Measurements from ENCODE around the gene SMURF2.
"Not testable (repeated sequence)": the region's sequence is repeated elsewhere in the genome, so short reads cannot be mapped to it uniquely, and the experiment has no call there.

SMURF2 gene

DNA sequence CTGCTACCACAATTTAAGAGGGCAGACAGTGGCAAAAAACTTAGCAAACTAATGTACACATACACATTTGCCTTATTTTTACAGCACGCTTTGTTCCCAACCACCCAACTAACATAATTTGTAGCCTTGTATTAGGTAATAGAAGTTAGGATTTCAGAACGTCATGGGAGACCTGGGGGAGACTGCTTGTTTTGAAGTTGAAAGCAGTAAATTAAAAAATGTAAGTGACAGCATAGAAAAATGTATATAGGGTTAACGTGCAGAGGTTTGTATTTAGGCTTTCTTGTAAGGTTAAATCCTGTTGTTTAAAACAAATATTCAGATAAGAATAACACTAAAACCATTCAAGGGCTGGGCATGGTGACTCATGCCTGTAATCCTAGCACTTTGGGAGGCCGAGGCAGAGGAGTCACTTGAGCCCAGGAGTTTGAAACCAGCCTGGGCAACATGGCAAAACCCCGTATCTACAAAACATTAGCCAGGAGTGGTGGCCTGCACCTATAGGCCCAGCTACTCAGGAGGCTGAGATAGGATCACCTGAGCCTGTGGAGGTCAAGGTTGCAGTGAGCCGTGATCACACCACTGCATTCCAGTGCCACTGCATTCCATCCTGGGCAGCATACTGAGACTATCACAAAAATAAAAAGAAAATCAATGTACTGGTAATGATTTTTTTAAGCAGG lies 2.3 kb upstream of the SMURF2 start:
- DNase-seq: not testable (repeated sequence)

DNA sequence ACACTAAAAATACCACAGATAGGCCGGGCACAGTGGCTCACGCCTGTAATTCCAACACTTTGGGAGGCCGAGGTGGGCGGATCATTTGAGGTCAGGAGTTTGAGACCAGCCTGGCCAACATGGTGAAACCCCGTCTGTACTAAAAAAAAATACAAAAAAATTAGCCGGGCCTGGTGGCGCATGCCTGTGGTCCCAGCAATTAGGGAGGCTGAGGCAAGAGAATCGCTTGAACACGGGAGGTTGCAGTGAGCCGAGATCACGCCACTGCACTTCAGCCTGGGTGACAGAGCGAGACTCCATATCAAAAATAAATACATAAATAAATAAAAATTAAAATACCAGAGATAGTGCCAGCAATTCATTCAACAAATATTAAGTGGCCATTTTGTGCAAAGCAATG lies 1.7 kb upstream of the SMURF2 start:
- not testable (repeated sequence) for DNase-seq

GRCh38 chr17:64662774-64663367 lies 764 bp upstream of the SMURF2 start:
- DNase-seq: no peak

GRCh38 chr17:64661726-64661975 lies 456 bp downstream of the SMURF2 start:
- no peak for DNase-seq

- peak; percentile 26 for DNase-seq
Measured at GRCh38 chr17:64660978-64661725, 955 bp downstream of the SMURF2 start.

DNA sequence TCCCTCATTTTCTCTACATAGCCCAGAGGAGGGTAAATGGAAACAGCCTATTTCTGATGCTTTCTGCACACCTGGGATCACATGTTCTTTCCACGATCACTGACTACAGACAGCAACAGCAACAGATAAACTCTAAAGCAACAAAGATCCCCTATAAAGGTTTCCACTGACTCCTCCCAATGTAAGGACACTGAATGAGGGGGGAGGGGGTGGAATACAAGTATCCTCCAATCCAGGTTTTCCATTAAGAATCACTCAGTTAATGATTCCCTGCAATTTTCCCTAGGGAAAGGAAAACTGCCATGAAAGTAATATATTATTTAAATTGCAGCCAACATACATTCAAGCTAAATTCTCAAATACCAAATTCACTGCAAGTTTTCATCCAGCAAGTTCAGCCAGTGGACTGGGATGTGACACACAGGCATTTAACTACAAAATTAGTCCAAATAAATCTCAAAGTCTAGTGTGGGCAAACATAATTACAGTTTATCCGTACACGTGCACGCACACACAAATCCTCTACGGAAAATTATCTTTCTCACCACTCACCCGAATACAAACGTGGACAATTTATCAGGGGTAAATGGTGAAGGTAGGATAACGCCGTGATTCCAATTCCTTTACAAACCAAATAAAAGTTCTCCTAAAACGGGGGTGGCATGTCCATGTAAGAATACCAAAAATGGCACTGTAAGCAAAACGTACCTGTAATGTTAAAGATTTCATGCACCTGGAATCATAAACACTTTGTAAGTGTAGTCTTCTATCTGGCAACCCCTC lies 1.7 kb downstream of the SMURF2 start:
- DNase-seq: not testable (repeated sequence)

DNA sequence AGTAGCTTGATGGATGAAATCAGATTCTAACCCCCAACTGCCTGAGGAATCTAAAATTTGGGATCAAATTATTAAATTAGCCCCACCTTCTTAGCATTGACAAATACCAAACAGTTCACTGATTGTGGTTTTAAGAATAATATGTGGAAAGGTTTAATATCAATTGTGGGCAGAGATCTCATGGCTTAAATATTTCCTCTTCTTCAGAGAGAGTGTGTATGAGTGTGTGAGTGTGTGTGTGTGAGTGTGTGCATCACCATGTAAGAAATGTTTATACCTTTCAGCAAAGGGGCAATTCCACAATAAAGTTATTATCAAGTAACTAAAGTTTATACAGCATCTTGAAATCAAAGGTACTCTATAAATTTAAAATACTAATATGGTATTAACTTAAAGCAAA lies 3.2 kb downstream of the SMURF2 start:
- DNase-seq: no peak

GRCh38 chr17:64657610-64658125 lies 4.4 kb downstream of the SMURF2 start:
- DNase-seq: no peak

GRCh38 chr17:64655704-64656103 lies 6.4 kb downstream of the SMURF2 start:
- no peak for DNase-seq

- no peak for DNase-seq
Measured at GRCh38 chr17:64653985-64654355, 8.1 kb downstream of the SMURF2 start.

- DNase-seq: no peak
Measured at GRCh38 chr17:64653325-64653984, 8.7 kb downstream of the SMURF2 start.

DNA sequence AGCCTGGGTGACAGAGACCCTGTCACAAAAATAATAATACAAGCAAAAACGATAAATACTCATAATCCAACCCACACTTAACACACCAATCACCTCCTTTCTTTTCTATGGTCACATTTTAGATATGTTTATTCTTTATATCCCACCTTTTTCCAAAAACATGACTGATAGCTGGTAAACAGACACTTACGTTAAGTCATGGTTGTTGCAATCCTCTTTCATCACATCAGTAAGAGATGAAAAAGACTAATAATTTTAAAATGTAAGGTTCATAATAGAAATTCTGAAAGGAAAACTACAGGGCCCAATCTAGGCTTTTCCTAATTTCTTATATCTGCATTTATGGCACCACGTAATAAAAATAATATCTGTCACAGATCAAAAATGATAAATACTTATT lies 10.2 kb downstream of the SMURF2 start:
- DNase-seq: no peak

GRCh38 chr17:64648234-64648633 lies 13.9 kb downstream of the SMURF2 start:
- DNase-seq: no peak

- no peak for DNase-seq
Measured at GRCh38 chr17:64647817-64648216, 14.3 kb downstream of the SMURF2 start.

DNA sequence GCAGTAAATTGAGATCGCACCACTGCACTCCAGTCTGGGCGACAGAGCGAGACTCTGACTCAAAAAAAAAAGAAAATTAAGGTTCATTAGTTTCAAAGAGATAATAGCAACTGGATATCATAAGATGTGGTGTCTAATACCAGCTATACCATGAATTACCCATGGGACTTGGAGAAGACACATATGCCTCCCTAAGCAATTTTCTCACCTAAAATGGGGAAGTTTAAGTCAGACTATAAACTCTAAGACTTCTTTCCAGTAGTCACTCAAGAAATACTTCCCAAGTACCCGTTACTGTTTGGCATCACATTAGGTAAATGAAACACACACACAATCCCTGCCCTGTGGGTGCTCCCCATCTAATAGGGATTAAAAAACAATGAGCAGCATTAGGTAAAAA lies 22.6 kb downstream of the SMURF2 start:
- DNase-seq: no peak

DNA sequence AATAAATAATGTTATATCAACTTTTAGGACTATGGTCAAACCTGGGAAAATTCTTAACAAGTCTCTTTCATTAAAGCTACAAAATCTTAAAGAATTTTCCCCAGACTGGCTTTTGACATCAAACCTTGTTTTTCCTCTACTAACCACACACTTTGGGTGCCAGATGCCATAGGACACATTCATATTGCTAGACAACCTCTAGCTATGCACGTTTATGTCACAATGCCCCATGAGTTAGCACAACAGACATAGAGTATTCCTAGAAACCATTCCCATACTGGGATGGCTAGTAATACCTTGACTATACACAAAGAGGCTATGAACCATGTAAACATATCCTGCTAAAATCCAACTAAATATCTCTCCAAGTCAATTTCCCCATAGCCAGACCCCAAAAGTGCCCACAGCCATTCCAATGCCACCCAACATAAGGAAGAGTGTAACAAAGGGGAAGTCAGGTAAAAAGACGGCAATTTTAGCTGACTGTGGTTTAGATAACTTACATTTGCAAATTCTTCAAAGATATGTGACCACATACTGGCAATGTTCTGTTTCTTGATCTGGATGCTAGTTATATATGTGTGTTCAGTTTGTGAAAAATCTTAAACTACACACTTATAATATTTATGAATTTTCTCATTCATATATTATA lies 23.4 kb downstream of the SMURF2 start:
- no peak for DNase-seq

DNA sequence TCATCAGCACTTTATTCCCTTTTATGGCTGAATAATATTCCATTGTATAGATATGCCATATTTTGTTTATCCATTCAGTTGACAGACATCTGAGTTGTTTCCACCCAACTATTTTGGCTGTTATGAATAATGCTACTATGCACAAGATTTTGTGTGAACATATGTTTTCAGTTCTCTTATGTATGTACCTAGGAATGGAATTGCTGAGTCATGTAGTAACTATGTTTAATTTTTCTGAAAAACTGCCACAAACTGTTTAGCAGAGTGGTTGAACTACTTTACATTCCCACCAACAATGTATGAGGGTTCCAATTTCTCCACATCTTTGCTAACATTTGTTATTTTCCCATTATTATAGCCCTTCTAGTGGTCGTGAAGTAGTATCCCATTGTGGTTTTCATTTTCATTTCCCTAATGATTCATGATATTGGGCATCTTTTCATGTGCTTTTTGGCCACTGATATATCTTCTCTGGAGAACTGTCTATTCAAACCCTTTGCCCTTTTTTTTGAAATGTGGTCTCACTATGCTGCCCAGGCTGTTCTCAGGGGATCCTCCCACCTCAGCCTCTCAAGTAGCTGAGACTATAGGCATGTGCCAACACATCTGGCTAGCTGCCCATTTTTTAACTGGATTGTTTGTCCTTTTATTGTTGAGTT lies 26.3 kb downstream of the SMURF2 start:
- no peak for DNase-seq

GRCh38 chr17:64634218-64634617 lies 27.9 kb downstream of the SMURF2 start:
- DNase-seq: no peak

GRCh38 chr17:64632606-64633005 lies 29.5 kb downstream of the SMURF2 start:
- no peak for DNase-seq

GRCh38 chr17:64632194-64632593 lies 29.9 kb downstream of the SMURF2 start:
- no peak for DNase-seq

- DNase-seq: no peak
Measured at GRCh38 chr17:64630309-64631223, 31.5 kb downstream of the SMURF2 start.

Data from NCI-H748 treated with DMSO at 0.1 percent for 48 hours (cell line).